Hematopoietic multipotent progenitor cell (in vitro differentiated cells): ENCODE measurements around the gene MAVS. TPM values are rescaled to one million over a fixed set of nuclear protein-coding genes. Genes with fewer than 3 reads are reported as not detected.

ENCODE experiments used
- DNase-seq, 3 donors: peaks; one replicate each; pipeline ENCODE4 v3.0.0-alpha.2; 2011 to 2015; ENCODE audit warnings: low read depth in 2 of 3, low spot score in 2 of 3
- total RNA-seq: library from RNA; depleted of rRNA; stranded (reverse); fragments of >200 nt; gene quantifications from one replicate; pipeline ENCODE4 v1.2.3, GENCODE V29; 2012

MAVS gene
- total RNA-seq = 21.0 TPM

DNA sequence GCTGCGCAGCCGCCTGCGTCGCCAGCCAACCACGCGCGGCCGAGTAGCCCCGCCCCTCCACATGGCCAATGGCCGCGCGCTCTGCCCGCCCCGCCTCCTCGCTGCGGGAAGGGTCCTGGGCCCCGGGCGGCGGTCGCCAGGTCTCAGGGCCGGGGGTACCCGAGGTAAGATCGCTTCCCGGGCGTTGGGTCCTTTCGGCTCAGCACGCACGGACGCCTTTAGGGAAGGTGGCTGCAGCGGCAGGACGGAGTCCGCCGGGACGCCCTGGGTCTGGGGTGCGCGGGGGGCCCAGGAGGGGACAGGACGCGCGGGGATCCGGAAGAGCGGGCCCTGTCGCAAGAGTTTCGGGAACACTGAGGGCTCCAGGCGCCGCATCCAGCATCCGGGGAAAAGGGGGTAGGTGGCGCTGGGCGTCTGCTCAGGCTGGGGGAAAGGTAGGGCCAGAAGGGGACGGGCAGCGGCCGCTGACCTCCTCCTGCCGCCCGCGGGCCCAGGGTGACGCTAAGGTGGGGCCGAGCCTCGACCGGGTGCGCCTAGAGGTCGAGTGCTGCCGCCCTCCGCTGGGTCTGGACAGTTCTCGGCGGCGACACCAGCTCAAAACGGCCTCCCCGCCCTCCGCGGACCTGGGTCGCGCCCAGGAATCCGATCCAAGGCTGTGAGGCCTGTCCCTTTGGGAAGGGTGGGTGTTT lies at the start of gene MAVS:
Gene MAVS (plus strand): TSS at position 95 of the 689 bp plus-strand sequence. CDS start 7,791 bp downstream, outside the sequence.
- peak; percentile 63 to 84 (median 83) for DNase-seq

DNA sequence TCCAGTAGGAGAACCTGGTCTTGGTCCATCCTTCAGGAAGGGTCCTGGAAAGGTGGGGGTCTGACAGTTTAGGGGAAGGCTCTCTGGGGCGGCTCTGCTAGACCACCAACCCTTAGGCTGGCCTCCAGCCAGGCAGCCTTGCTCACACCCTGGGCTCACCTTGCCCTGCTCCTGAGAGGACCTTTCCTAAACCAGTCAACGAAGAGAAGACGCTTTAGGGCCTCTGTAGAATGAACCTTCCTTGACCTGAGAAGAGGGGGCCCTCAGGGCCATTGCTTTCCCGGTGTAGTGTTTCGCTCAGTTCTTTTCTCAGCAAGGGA lies 49.4 kb upstream of the MAVS start:
- DNase-seq = no peak

DNA sequence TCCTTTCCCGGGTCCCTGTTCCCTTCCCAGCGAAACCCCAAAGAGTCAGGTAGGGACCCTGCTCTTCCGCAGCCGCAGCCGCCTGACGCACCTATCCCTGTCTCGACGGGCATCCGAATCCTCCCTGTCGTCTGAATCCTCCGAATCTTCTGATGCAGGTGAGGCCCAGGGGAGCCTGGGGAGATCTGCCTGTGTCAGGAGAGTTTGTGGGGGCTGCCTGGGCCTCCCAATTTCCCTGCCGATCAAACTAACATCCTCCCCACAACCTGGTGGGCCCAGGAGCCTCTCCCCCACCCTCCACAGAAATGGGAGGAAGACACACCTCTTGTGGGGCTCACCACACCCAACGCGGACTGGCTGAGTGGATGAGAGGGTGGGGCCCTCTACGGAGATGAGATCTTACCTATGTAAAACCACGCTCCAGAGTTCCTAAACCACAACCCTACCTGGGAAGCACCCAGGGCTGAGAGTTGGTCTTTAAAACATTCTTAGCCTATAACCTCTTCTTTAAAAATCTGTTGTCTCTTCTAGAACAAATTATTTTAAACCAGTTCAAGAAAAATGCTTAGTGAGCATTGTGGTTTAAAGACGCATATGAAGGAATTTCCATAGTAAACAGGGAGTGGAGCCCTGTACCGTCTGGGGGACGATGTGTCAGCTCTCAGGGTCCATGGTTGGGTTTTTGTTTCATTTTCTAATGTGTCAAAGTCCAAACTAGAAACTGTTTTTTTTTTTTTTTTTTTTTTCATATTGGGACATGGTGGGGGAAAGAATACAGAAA lies 48.9 kb upstream of the MAVS start:
- DNase-seq = no peak

DNA sequence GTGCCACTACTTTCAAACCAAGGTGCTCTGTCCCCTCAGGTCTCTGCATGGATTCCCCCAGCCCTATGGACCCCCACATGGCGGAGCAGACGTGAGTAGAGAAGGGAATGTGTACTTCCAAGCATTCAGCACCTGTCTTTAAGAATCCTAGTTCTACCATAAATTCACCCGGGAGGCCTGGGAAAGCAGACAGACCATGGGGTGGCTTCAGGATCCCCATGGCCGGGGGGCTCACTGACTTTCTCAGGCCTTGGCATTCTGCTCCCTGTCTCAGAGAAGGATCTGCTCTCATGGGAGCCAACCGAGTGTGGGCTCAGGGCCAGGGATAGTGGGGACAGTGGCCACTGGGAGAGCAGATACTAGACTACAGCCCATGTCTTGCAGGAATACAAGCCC lies 48.3 kb upstream of the MAVS start:
- no peak for DNase-seq

DNA sequence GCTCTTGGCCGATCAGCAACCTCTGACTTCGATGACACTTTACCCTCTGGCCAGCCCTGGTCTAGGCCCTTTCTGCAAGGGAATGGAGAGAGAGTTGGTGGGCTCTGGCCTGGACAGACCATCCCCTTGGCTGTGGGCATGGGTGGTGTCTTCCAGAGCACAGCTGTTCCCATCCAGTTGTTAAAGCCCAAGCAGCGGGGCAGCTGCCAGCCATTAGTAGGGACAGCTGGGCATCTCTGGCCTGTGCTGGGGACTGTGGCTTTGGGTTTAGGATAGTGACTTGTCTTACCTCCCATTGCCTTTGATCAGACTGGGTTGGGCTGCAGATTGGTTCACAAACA lies 47.8 kb upstream of the MAVS start:
- DNase-seq = no peak

DNA sequence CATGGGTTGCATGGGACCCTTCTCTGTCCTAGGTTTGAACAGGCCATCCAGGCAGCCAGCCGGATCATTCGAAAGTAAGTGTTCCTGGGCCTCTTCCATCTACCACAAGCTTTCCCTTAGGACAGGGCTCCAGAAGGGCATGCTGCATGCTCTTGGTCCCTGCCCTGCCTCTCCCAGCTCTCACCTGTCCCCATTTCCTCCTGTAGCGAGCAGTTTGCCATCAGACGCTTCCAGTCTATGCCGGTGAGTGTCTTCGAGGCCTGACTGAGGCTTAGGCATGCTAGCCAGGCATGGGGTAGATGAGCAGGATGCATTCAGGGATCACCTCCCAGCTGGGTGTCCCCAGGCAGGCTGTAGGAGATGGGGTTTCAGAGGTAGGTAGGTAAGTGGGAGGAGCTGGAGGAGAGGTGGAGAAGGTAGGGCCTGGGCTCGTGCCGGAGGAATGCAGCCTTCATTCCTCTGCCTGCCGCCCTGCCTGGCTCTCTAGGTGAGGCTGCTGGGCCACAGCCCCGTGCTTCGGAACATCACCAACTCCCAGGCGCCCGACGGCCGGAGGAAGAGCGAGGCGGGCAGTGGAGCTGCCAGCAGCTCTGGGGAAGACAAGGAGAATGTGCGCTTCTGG lies 46.3 kb upstream of the MAVS start:
- no peak for DNase-seq

DNA sequence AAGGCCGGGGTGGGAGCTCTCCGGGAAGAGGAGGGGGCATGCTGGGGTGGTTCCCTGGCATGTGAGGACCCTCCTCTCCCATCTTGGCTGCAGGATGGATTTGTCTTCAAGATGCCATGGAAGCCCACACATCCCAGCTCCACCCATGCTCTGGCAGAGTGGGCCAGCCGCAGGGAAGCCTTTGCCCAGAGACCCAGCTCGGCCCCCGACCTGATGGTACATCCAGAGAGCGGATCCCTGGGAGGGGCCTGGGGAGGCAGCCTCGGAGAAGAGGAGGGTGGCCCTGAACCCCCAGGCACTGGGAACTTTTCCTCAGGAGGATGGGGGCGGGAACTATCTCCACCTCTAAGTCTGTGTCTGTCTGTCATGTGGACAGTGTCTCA lies 45.8 kb upstream of the MAVS start:
- DNase-seq = no peak

DNA sequence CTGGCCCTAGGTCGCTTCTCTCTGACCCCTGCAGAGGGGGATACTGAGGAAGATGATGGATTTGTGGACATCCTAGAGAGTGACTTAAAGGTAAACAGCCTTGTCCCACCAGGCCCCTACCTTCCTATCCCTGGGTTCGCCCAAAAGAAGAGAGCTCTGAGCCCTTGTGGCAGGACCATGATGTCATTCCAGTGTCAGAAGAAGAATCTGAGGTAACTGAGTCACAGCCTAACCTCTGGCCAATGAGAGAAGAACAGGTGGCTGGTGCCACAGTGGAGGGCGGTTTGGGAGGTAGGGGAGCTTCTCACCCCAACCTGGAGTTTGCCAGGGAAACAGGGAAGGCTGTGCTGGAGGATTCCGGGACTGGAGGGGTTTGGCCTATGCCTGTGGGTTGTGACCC lies 45.3 kb upstream of the MAVS start:
- no peak for DNase-seq

DNA sequence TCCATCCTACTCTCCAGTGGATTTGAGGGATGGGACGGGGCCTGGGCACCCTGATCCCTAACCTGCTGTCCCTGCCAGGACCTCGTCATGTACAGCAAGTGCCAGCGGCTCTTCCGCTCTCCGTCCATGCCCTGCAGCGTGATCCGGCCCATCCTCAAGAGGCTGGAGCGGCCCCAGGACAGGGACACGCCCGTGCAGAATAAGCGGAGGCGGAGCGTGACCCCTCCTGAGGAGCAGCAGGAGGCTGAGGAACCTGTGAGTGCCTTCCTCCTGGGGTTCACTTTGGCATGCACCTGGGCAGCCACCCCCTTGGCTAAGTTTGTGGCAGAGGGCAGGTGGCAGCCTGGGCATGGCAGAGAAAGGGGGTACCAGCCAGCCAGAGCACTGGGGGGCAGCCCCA lies 44.8 kb upstream of the MAVS start:
- no peak for DNase-seq

DNA sequence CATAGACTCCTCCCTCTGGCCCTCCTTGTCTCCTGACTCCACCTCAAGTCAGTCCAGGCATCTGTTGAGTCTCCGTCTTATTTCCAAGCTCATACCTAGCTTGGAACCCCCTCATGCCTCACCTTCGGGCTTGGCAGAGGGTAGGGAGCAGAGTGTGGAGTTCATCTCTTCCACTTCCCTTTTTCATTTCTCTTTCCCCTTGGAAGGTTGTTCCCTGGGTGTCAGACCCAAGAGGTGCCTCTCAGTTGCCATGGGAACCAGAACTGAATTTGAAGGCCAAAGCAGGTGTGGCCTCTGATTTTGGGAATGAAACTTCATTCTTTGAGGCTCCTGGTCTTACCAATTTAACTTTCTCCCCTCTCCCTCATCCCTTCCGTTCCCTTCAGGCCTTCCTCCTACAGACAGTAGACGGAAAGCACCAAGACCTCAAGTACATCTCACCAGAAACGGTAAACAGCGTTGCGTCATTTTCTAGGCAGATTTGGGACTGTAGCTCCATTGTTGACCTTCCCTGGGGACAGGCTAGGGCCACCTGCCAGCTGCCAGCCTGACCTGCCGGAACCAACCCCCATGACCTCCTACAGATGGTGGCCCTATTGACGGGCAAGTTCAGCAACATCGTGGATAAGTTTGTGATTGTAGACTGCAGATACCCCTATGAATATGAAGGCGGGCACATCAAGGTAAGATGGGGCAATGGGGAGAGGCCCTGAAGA lies 44.0 kb upstream of the MAVS start:
- DNase-seq = no peak

DNA sequence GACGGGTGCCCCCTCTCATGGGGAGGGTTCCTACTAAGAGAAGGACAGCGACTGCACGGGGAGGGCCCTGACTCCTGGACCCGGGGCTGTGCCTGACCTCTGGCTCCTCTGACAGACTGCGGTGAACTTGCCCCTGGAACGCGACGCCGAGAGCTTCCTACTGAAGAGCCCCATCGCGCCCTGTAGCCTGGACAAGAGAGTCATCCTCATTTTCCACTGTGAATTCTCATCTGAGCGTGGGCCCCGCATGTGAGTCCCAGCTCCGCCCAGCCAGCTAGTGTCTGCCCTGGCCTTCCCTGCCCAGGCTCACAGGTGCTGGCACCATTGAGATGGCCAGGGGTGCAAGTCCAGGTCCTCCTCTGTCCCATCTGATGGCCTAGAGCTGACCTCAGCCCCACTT lies 43.3 kb upstream of the MAVS start:
- no peak for DNase-seq

DNA sequence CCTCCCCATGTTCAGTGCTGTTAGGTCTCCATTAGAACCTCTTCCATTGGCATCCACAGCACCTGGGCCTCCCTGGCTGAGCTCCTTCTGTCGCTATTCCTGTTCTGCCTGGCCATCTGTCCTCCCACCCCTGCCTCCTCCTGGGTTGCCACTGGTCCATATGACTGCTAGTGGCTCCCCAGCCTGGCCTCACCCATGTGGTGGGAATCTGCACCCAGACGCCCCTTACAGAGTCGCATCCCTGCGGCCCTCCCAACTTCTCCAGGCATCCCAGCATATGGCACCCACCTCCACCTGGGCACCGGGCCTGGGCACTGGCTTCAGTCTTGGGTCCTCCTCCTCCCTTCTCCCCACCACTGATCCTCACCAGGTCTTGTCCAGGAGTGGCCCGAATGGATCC lies 42.8 kb upstream of the MAVS start:
- no peak for DNase-seq

DNA sequence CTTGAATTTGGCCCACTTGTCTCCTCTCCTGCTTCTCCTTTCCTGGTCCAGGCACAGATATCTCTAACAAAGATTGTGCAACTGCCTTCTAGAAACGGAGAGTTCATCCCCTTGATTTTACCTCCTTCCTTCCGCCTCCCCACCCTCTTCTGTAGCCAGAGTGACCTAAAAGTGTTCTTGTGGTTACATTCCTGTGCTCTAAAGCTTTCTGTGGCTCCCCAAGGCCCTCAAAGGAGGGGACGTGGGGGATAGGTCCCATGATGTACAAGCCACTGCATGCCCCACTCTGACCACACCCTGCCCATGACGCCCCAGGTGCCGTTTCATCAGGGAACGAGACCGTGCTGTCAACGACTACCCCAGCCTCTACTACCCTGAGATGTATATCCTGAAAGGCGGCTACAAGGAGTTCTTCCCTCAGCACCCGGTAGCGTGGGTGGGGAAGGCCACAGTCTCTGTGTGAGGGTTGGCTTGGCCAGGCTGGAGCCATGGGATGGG lies 42.3 kb upstream of the MAVS start:
- no peak for DNase-seq

DNA sequence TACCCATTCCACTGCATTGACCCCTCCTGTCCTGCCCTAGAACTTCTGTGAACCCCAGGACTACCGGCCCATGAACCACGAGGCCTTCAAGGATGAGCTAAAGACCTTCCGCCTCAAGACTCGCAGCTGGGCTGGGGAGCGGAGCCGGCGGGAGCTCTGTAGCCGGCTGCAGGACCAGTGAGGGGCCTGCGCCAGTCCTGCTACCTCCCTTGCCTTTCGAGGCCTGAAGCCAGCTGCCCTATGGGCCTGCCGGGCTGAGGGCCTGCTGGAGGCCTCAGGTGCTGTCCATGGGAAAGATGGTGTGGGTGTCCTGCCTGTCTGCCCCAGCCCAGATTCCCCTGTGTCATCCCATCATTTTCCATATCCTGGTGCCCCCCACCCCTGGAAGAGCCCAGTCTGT lies 41.9 kb upstream of the MAVS start:
- DNase-seq = no peak

DNA sequence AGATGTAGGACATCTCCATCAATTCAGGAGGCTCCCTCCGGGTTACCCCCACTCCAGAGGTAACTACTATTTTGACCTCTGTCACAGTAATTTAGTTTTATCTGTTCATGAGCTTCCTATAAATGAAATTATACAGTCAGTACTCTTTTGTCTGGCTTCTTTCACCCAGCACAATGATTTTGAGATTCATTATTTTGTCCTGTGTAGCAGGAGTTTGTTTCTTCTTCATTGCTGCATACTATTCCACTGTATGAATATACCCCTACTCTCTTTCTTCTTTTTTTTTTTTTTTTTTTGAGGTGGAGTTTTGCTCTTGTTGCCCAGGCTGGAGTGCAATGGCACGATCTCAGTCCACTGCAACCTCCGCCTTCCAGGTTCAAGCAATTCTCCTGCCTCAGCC lies 38.1 kb upstream of the MAVS start:
- DNase-seq = no peak

DNA sequence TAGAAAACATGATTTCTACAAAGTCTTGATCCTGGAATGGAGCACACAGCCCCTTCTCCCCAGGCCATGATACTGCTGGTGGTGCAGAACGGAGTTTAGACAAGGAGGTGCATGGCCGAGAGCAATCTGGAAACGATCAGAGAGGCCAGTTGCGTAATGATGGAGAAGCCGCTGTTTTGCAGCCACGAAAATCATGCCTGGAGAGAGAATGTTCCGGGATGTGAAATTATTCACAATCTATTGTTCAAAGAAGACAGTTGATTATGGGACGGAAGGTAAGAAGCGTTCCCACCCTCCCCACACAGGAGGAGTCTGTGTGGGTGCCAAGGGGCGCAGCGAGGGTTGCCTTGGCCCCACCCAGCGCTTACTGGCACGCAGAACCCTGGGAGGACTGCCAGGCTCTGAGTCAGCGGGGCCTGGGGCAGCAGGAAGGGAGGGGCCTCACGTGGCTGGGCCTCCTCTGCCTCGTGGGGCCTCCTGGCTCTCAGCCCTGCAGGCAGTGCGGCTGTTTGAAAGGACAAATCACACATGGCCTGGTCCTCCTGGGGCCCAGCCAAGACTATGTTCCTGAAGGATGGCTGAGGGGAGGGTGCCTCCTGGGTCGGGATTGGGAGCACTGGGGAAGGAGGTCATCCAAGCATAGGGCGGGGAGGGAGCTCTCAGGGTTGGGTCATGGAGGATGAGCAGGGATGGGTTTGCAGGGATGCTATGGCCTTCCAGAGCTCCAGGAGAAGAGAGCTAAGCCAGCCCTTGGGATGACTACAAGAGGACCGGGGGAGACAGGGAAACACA lies 35.0 kb upstream of the MAVS start:
- peak; percentile 82 to 95 (median 94) for DNase-seq

DNA sequence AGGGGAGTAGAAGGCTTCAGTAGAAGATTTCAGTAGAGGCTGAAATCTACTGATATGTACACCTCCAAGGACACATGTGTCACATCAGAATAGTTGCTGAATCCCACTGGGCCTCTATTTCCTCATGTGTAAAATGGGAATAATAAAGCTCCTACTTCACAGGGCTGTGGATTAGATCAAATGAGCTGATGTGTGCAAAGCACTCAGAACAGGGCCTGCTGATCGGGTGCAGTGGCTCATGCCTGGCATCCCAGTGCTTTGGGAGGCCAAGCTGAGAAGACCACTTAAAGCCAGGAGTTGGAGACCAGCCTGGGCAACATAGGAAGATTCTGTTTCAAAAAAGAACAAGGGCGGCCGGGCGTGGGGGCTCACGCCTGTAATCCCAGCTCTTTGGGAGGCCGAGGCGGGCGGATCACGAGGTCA lies 34.4 kb upstream of the MAVS start:
- no peak for DNase-seq

DNA sequence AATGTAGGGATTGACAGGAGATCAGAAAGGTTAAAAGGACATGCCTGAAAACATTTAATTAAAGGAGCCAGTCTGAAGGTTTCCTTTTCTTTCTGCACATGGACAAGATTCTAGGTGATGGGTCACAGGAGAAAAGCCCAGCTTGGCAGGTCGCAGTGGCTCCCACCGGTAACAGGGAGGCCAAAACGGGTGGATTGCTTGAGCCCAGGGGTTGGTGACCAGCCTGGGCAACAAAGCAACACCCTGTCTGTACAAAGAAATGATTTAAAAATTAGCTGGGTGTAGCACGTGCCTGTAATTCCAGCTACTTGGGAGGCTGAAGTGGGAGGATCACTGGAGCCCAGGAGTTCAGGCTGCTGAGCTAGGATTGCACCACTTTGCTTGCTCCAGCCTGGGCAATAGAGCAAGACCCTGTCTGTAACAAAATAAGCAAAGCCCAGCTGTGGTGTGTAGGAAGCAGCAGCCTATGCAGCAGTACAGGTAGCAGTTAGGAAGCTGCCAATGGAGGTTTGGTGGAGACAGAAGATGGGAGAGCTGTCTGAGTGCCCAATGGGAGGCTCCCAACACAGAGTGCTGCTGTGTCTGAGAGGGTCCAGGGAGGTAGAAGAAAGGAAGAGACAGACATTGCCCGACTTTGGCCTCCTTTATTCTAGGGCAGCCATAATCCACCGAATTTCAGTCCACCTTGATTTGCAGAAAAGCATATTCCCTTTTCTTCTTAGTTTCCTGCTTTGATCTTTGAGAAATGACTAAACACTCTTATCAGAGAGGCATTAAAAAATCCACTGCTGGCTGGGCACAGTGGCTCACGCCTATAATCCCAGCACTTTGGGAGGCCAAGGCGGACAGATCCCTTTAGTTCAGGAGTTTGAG lies 33.4 kb upstream of the MAVS start:
- no peak for DNase-seq

DNA sequence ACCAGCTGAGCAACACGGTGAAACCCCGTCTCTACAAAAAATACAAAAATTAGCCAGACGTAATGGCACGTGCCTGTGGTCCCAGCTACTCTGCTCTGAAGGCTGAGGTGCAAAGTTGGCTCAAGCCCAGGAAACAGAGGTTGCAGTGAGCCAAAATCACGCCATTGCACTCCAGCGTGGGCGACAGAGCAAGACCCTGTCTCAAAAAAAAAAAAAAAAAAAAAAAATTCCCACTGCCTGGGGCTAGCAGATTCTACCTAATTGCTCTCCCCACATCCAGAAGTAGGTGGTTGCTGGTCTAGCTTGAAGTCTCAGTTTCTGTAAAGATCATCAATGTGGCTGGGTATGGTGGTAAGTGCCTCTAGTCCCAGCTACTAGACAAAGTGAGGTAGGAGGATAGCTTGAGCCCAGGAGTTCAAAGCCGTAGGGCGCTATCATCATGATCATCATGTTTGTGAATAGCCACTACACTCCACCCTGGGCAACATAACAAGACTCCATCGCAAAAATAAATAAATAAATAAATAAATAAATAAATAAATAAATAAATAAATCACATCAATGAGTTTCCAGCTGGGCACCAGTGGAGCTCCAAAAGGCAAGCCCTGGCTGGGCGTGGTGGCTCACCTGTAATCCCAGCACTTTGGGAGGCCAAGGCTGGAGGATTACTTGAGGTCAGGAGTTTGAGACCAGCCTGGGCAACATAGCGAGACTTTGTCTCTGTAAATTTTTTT lies 32.6 kb upstream of the MAVS start:
- DNase-seq = no peak
